ENCODE measurements around the gene UGT1A4. TPM values are rescaled to one million over a fixed set of nuclear protein-coding genes. Genes with fewer than 3 reads are reported as not detected.

UGT1A4 gene
- total RNA-seq, 1 experiment from 2014 or later = not detected

Other genes with a start within 250 kb of the UGT1A4 start
- 11.8 and 21.2 TPM in 2 replicates for gene USP40, start 152.0 kb upstream of the UGT1A4 start, total RNA-seq (2014; rRNA removed; shearing (Covaris generic))
- not detected in 2 replicates for gene UGT1A8, start 101.1 kb upstream of the UGT1A4 start, total RNA-seq (2014; rRNA removed; shearing (Covaris generic))
- not detected in 2 replicates for gene UGT1A10, start 82.3 kb upstream of the UGT1A4 start, total RNA-seq (2014; rRNA removed; shearing (Covaris generic))
- gene UGT1A9, start 46.8 kb upstream of the UGT1A4 start, total RNA-seq (2014; rRNA removed; shearing (Covaris generic)) = 0.07 TPM in 1 of 2 replicates, not detected in the other
- not detected in 2 replicates for gene UGT1A7, start 36.8 kb upstream of the UGT1A4 start, total RNA-seq (2014; rRNA removed; shearing (Covaris generic))
- 0.54 TPM in 1 of 2 replicates, not detected in the other for gene UGT1A6, start 25.8 kb upstream of the UGT1A4 start, total RNA-seq (2014; rRNA removed; shearing (Covaris generic))
- gene UGT1A5, start 5.8 kb upstream of the UGT1A4 start, total RNA-seq (2014; rRNA removed; shearing (Covaris generic)) = not detected in 2 replicates
- gene UGT1A3, start 10.3 kb downstream of the UGT1A4 start, total RNA-seq (2014; rRNA removed; shearing (Covaris generic)) = not detected in 2 replicates
- not detected in 2 replicates for gene UGT1A1, start 41.5 kb downstream of the UGT1A4 start, total RNA-seq (2014; rRNA removed; shearing (Covaris generic))
- not detected in 2 replicates for gene MROH2A, start 59.6 kb downstream of the UGT1A4 start, total RNA-seq (2014; rRNA removed; shearing (Covaris generic))
- 58.4 and 80.4 TPM in 2 replicates for gene HJURP, start 135.8 kb downstream of the UGT1A4 start, total RNA-seq (2014; rRNA removed; shearing (Covaris generic))
- gene TRPM8, start 198.6 kb downstream of the UGT1A4 start, total RNA-seq (2014; rRNA removed; shearing (Covaris generic)) = 1.9 and 4.2 TPM in 2 replicates